Stomach (tissue), 9 donors: ENCODE results near the gene CHST6. TPM values are rescaled to one million over a fixed set of nuclear protein-coding genes. Genes with fewer than 3 reads are reported as not detected.

Experiments used
- DNase-seq, 2 donors: peaks; one replicate each; pipeline versions ENCODE4 v3.0.0 to v3.0.0-alpha.2; 2013 to 2019
- H3K27ac ChIP-seq, 5 donors: fragments of 200-600 bp in 4 of 5; sonication (generic) in 4 of 5; one replicate each; pipeline ENCODE4 v1.5.1; 2013 to 2019; ENCODE audit warnings: mild to moderate bottlenecking in 1 of 5, moderate library complexity in 1 of 5
- H3K27me3 ChIP-seq, 3 donors: fragments of 200-600 bp; sonication (generic); one replicate each; pipeline ENCODE4 v1.5.1; 2017 to 2019; ENCODE audit warnings: mixed run types in 1 of 3
- H3K36me3 ChIP-seq, 4 donors: fragments of 200-600 bp; sonication (generic); 1 replicate in 3 of 4; 2 replicates in 1 of 4; pipeline ENCODE4 v1.5.1; 2016 to 2019
- H3K4me1 ChIP-seq, 4 donors: fragments of 200-600 bp; sonication (generic); one replicate each; pipeline ENCODE4 v1.5.1; 2016 to 2019
- H3K4me3 ChIP-seq, 4 donors: fragments of 200-600 bp; sonication (generic) in 3 of 4; one replicate each; pipeline ENCODE4 v1.5.1; 2016 to 2019; ENCODE audit warnings: mild to moderate bottlenecking in 1 of 4
- H3K9me3 ChIP-seq, 4 donors: fragments of 200-600 bp; sonication (generic); one replicate each; pipeline ENCODE4 v1.5.1; 2016 to 2019
- CTCF ChIP-seq, 7 experiments: fragments of 450-650 bp in 4 of 7; fragments of 200-600 bp in 3 of 7; sonication (generic) in 3 of 7; IDR thresholded peaks; one replicate each; pipeline ENCODE4 v1.5.1; 2016 to 2019; ENCODE audit warnings: antibody characterized with exemption in 7 of 7, control low read depth in 2 of 7, mild to moderate bottlenecking in 1 of 7
- EP300 ChIP-seq: sonication (generic); formaldehyde crosslinking; IDR thresholded peaks from one replicate; pipeline ENCODE4 v1.6.1; 2017; ENCODE audit warnings: antibody characterized with exemption
- POLR2A ChIP-seq, 4 donors: fragments of 450-650 bp; IDR thresholded peaks; one replicate each; pipeline ENCODE4 v1.6.1; 2016; ENCODE audit warnings: antibody characterized with exemption in 4 of 4, control low read depth in 2 of 4, mild to moderate bottlenecking in 1 of 4, moderate library complexity in 1 of 4
- POLR2AphosphoS5 ChIP-seq, 3 donors: sonication (generic); formaldehyde crosslinking; IDR thresholded peaks; one replicate each; pipeline ENCODE4 v1.6.1; 2016; ENCODE audit warnings: antibody characterized with exemption in 3 of 3
- WGBS, 5 donors: extraction: QIAGEN DNeasy Blood & Tissue Kit in 3 of 5; methylation state at CpG; one replicate each; pipeline versions ENCODE4 v1.1.5 to v1.1.7; 2013 to 2018; 5-methylcytosine and 5-hydroxymethylcytosine counted together
- intact Hi-C: fragments of 100-400 bp; cut with DNase I; formaldehyde crosslinking; loops from one replicate; pipeline ENCODE4 v1.15.1; 2023; ENCODE audit warnings: low total_unique reads
- polyA plus RNA-seq, 3 donors: library from polyadenylated mRNA; stranded (reverse); fragments of 200-250 nt; gene quantifications; one replicate each; pipeline ENCODE4 v1.2.3, GENCODE V29; 2013
- total RNA-seq, 5 donors: library from RNA; depleted of rRNA; stranded (reverse); fragments of >200 nt; gene quantifications; one replicate each; pipeline versions ENCODE4 v1.1.0 to v1.2.3, GENCODE V29; 2014 to 2016
- donor health status: healthy with polysubstance abuse.
- donor health status: Bipolar disorder and iron deficiency.
- donor health status: healthy.

CHST6 gene
- total and polyA plus RNA-seq, 8 donors, result 0.23 to 0.73 (median 0.29) TPM; not detected in 5

GRCh38 chr16:75485230-75486013, 9.8 kb downstream of the CHST6 start:
- H3K4me3 ChIP-seq, result no peak overlapping the region
- no peak for DNase-seq
- 72 to 90% (median 85%) methylated on average over 7 of the region's 7 CpGs for WGBS, 5 donors
- no peaks in the 10 kb centered on the region for H3K9me3 ChIP-seq
- H3K27me3 ChIP-seq, result peaks cover 0 to 20% (median 0%) of the 10 kb centered on the region in 3 donors
- H3K4me1 ChIP-seq, result no peaks in the 10 kb centered on the region
- intact Hi-C loops, result no loop called here
- H3K27ac ChIP-seq, result no peak overlapping the region
- H3K36me3 ChIP-seq, result no peaks in the 10 kb centered on the region
- no peak for TF ChIP-seq EP300
- TF ChIP-seq CTCF (IDR thresholded peaks at IDR 0.05), result no peak
- no peak for TF ChIP-seq POLR2A (IDR thresholded peaks at IDR 0.05)
- TF ChIP-seq POLR2AphosphoS5 (IDR thresholded peaks at IDR 0.05), result no peak

GRCh38 chr16:75483222-75483621, 12.0 kb downstream of the CHST6 start:
- Histone ChIP-seq H3K36me3 (no peaks in the 10 kb centered on the region), H3K4me1 (no peaks in the 10 kb centered on the region), H3K27me3 (peaks cover 0 to 20% (median 0%) of the 10 kb centered on the region in 3 donors), H3K9me3 (no peaks in the 10 kb centered on the region), H3K27ac (no peak overlapping the region), H3K4me3 (no peak overlapping the region)
- 56 to 75% (median 65%) methylated on average over 2 of the region's 2 CpGs for WGBS, 5 donors
- intact Hi-C loops, result no loop called here
- TF ChIP-seq POLR2A (IDR thresholded peaks at IDR 0.05) (no peak), POLR2AphosphoS5 (IDR thresholded peaks at IDR 0.05) (no peak), CTCF (IDR thresholded peaks at IDR 0.05) (no peak), EP300 (no peak)
- DNase-seq, result no peak

- Histone ChIP-seq H3K4me1 (no peaks in the 10 kb centered on the region), H3K27ac (no peak overlapping the region), H3K36me3 (no peaks in the 10 kb centered on the region), H3K4me3 (no peak overlapping the region), H3K27me3 (peaks cover 0 to 20% (median 0%) of the 10 kb centered on the region in 3 donors), H3K9me3 (no peaks in the 10 kb centered on the region)
- DNase-seq, result no peak
- WGBS, 5 donors, result 76 to 85% (median 81%) methylated on average over 12 to 14 of the region's 14 CpGs
- TF ChIP-seq CTCF (IDR thresholded peaks at IDR 0.05) (no peak), POLR2AphosphoS5 (IDR thresholded peaks at IDR 0.05) (no peak), POLR2A (IDR thresholded peaks at IDR 0.05) (no peak), EP300 (no peak)
- intact Hi-C loops, result no loop called here
These were observed 12.6 kb downstream of the CHST6 start for GRCh38 chr16:75482434-75483205.

GRCh38 chr16:75481475-75481874, 13.8 kb downstream of the CHST6 start:
- intact Hi-C loops, result no loop called here

More at GRCh38 chr16:75481475-75481874, 13.8 kb downstream of the CHST6 start:
- H3K4me3 ChIP-seq, result no peak overlapping the region
- no peak for TF ChIP-seq POLR2AphosphoS5 (IDR thresholded peaks at IDR 0.05)
- no peak for TF ChIP-seq CTCF (IDR thresholded peaks at IDR 0.05)
- no peak for TF ChIP-seq EP300
- no peak for TF ChIP-seq POLR2A (IDR thresholded peaks at IDR 0.05)
- no peaks in the 10 kb centered on the region for H3K36me3 ChIP-seq
- H3K9me3 ChIP-seq, result no peaks in the 10 kb centered on the region
- 82 to 88% (median 85%) methylated on average over 6 to 7 of the region's 7 CpGs for WGBS, 5 donors
- DNase-seq, result no peak
- no peaks in the 10 kb centered on the region for H3K4me1 ChIP-seq
- peaks cover 0 to 13% (median 0%) of the 10 kb centered on the region in 3 donors for H3K27me3 ChIP-seq
- H3K27ac ChIP-seq, result no peak overlapping the region
